GM21381 (cell line): Measurements from ENCODE around the gene C22orf39.

Experiments used
- ATAC-seq: cut with Tn5 transposase; IDR thresholded peaks from one replicate; pipeline ENCODE4 v1.9.1; 2021; ENCODE audit warnings: mild to moderate bottlenecking, moderate library complexity; ENCODE audit not compliant: unreplicated experiment

C22orf39 gene, protein sequence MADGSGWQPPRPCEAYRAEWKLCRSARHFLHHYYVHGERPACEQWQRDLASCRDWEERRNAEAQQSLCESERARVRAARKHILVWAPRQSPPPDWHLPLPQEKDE

DNA sequence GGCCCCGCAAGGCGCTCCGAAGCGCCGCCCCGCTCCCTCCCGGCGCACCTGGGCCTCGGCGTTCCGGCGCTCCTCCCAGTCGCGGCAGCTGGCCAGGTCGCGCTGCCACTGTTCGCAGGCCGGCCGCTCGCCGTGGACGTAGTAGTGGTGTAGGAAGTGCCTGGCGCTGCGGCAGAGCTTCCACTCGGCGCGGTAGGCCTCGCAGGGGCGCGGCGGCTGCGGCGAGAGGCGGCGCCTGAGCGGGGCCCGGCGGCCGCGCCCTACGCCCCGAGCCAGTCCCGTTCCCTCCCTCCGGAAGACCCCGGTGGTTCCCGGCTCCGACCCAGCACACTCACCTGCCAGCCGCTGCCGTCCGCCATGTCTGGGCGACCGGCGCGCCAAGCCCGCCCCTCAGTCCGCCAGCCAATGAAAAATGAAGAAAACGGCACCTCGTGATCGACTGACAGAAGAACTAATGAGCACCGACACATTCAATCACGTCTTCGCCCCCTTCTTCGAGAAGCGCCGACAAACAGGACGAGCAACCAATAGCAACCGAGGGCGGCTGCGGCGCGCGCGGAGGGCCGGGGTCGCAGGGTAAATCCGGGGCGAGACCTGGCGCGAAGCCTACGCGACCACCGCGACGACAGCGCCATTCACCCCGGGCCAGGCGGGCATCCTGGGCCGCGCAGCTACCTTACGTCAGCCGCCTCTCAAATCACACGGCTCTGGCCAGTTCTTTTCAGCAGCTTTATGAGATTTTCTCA, at the start of gene C22orf39:
TSS of gene C22orf39 (minus strand) at position 382 of the 746 bp plus-strand sequence. CDS start at position 359, 23 bp downstream.
- peak; percentile 70 for ATAC-seq

DNA sequence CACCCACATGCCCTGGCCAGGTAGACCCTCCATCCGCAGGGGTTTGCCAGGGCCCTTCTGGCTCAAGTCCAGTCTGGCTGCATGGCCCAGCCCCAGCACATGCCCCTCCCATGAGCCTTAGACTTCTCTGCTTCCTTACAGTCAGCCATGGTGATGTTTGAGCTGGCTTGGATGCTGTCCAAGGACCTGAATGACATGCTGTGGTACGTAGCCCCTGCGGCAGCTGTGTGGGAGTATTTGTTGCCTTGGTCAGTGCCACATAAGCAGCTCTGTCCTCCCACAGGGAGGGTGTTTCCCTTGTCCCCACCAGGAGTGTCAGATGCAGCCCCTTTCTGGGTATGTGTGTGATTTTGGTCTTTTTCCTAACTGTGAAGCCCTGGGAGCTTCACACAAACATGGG, 49.7 kb upstream of the C22orf39 start:
- no peak for ATAC-seq

DNA sequence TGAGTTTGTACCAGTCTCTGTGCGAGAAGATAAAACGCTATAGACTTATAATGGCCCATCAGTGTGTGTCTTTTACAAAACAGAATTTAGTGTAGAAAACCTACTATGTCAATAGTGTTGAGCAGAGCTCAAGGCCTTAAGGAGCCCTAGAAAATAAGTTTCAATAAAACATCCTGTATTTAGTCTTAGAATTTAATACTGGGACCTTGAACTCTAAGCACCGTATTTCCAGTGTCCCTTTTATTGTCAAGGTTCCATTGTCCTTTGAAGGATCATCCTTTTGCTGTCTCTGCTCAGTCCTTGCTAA, 48.8 kb upstream of the C22orf39 start:
- ATAC-seq, result no peak

DNA sequence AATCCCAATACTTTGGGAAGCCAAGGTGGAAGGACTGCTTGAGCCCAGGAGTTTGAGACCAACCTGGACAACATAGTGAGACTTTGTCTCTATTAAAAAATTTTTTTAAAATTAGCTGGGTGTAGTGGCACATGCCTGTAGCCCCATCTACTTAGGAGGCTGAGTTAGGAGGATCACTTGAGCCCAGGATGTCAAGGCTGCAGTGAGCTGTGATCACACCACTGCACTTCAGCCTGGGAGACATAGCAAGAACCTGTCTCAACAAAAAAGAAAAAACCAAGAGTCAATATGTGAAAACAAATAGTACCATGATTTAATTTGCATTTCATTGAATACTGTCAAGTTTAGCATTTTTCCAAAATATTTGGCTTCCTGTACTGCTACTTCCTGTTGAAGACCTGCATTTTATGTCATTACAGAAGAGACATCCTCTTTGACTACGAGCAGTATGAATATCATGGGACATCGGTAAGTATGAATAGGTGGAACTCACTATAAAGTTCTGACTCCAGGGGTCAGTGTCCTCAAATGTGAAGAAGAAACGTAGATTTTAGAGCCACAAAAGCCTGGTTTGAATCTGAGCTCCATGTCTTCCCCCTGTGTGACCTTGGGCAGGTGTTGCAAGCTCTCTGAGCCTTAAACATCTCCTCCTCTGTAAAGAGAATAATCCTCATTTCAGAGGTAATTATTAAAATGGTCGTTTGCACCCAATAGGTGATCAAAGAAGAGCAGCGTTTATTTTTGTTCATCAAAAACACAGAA, 48.2 kb upstream of the C22orf39 start:
- no peak for ATAC-seq

DNA sequence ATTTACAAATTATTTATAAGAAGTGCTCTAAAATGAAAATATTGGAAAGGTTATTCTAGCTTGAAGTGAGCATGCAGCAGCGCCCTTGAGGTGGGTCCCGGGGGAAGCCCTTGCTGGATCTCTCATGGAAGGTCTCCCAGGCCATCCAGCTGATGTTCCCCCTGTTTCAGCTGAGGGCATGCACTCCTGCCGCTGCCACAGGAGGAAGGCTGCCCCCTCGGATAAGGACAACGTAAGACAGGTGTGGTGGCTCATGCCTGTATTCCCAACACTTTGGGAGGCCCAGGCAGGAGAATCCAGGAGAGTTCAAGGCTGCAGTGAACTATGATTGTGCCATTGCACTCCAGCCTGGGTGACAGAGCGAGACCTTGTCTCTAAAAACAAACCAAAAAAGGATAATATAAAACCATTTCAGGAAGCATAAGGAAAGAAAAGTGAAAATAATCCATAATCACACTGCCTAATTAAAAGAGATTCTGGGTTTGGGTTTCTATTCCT, 47.2 kb upstream of the C22orf39 start:
- ATAC-seq, result no peak

DNA sequence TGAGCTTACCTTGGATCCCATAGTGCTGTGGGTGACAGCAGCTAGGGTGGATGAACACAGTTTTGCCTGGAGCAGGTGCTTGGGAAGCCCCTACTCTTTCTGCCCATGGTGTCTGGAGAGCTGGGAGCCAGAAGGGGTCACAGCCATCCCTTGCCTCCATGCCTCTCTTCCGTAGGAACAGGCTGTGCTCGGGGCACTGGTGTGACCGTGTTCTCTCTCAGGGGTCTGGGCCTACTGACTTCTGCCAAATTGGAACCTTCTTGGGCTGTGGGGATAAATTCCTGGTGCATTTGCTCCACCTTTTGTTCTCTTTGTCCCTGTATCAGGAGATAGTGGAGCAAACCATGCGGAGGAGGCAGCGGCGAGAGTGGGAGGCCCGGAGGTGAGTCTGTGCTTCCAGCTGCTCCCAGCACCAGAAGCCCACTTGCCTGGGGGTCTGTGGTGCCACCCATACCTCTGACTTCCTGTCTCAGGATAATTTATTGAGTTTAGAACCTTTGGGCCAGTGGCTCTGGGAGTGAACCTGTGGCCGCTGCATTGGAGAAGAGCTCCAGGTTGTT, 46.6 kb upstream of the C22orf39 start:
- ATAC-seq, result no peak

DNA sequence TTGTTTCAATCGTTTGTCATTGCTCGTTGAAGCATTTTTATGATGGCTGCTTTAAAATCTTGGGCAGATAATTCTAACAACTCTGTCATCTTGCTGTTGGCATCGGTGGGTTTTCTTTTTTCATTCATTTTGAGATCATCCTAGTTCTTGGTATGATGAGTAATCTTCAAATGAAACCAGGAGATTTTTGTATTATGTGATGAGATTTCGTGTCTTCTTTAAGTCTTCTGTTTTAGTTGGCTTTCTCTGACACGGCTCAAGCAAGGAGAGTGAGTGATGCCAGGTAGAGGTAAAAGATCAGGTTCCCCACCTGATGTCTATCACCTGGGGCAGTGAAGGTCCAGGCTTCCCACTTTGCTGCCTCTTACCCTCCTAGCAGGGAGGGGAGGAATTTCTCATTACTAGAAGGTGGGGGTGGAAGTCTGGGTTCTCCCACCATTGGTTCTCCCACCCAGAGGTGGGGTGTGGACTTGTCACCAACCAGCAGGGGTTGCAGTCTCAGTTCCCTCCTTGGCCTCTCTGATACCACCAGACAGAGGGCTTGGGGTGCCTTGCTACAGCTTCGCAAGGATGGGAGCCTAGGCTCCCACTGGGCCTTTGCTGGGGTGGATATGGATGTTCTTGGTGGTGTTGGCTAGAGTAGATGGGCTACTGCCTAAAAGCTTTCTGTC, 45.1 kb upstream of the C22orf39 start:
- no peak for ATAC-seq

DNA sequence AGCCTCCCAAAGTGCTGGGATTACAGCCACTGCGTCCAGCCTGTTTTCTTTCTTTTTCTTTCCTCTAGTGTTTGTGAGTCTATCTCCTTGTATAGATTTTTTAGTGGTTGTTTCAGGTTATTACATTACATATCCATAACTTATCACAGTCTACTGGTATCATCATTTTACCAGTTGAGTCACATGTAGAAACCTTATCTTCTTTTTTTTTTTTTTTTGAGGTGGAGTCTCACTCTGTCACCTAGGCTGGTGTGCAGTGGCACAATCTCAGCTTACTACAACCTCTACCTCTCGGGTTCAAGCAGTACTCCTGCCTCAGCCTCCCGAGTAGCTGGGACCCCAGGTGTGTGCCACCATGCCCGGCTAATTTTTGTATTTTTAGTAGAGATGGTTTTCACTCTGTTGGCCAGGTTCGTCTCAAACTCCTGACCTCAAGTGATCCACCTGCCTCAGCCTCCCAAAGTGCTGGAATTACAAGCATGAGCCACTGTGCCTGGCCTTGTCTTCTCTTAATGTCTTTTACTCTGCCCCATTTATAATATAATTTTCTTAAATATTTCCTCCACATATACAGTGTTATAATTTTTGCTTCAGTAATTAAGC, 43.2 kb upstream of the C22orf39 start:
- no peak for ATAC-seq

DNA sequence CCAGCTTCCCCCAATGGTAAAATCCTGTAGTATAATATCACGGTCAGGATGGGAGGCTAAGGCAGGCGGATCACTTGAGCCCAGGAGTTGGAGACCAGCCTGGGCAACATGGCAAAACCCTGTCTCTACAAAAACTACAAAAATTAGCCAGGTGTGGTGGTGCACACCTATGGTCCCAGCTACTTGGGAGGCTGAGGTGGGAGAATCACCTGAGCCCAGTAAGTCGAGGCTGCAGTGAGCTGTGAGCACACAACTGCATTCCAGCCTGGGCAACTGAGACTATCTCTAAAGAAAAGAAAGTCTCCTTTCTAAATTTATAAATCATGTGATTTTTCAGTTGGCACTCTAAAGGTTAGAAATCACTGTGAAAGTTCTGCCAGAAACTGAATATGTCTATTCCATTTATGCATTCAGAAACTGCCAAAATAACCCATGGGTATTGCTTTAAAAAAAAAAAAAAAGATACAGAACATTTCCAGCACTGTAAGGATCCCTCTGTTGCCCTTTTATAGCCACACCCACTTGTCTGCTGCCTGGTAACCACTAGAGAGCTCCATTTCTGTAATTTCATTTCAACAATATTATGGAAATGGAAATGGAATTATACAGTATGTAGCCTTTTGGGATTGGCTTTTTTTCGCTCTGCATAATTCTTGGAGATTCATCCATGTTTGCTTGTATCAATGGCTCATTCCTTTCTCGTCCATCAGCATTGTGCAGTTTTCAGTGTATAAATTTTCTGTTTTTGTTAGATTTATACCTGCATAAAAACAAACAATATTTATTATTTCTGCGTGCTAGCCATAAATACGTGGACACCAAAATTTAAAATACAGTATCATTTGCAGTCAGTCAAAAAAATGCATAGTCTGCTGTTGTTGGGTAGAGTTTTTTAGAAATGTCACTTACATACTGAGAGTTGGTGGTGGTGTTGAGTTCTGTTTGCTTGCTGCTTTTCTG, 41.7 kb upstream of the C22orf39 start:
- no peak for ATAC-seq

DNA sequence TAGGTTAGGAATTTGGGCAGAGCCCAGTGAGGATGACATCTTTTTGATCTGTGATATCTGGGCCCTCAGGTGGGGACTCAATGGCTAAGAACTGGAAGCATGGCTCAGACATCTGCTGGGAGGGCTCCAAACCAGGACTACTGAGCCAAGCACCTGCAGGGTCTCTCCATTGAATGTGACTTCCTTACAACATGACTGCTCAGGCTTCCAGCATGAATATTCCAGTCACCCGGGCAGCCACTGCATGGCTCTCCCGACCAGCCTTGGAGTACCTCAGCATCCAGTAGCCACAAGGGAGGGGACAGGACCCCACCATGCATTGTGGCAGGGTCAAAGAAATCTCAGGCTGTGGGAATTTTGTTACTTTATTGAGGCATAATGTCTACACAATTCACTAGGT, 40.8 kb upstream of the C22orf39 start:
- ATAC-seq, result no peak

DNA sequence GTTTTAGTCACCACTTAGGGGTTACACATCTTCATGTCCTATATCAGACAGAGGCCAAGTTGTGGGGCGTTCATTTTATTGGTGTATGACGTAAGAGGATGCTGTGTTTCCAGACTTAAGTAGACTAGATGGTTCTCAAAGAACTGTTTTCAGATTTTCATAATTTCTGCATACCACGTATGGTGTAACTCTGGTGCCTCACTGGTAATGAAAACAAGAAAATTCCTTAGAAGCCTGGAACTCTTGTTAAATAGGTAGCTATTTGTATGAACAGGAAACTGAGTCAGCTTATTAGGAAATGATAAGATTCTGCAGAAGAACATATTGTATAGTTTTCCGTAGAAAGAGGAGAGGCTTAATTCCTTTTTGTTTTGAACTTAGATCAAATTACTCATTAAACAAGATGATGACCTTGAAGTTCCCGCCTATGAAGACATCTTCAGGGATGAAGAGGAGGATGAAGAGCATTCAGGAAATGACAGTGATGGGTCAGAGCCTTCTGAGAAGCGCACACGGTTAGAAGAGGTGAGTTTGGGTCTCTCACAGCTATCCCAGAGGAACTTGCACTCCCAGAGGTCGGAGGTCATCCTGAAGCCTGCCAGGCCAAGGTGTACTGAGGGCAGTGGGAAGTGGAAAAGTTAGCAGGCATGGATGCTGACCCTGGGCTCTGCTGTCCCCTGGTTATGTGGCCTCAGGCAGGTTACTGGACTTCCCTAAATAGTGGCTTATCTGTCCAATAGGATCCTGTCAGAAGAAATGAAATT, 36.2 kb upstream of the C22orf39 start:
- ATAC-seq, result no peak

DNA sequence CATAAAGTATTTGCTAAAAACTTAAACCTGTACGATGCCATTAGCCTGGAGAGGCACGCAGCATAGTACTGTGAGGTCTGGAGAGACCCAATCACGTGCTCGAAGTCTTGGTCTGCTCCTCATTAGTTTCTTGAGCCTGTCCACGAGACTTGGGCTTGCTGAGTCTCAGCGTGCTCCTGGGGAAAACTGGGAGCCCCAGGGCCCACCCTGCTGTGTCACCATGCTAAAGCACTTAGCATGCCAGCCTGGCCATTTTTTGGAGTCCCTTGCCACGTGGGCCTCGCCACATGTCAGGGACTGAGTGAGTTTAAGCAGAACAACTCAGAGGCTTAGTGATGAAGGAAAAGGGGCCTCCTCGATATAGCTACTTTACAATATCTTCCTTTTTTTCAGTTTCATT, 34.8 kb upstream of the C22orf39 start:
- ATAC-seq, result no peak

DNA sequence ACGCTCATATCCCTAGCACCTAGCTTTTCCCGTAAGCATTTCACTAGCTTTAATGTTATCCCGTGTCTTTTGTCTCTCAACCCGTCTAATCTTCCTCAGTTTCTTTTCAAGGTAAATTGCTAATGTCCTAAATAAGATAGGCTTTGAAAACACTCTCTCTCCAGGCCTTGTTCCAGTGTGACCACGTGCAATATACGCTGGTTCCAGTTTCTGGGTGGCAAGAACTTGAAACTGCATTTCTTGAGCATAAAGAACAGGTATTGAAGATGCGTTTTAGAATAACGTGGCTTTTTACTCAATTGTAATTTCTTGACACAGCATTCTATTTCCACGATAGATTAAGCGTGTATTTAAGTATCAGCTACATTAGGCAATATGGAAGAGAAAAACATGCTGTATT, 33.3 kb upstream of the C22orf39 start:
- ATAC-seq, result no peak

DNA sequence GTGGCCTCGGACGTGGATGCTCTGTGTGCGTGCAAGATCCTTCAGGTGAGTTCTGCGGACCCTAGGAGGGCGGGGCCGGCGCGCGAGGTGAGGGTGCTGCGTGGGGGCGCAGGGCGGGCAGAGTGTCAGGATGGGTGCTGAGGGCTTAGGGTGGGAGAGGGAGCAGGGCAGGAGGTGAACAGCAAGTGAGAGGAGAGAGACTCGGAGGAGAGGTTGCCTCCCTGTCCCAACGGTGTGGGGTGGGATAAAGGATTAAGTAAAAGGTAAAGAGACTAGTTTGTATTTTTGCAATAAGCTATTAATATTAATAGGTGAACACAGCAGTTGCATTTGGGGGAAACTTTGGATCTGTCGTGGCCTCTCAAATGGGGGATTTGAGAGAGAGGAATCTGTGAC, 32.7 kb upstream of the C22orf39 start:
- ATAC-seq, result no peak

DNA sequence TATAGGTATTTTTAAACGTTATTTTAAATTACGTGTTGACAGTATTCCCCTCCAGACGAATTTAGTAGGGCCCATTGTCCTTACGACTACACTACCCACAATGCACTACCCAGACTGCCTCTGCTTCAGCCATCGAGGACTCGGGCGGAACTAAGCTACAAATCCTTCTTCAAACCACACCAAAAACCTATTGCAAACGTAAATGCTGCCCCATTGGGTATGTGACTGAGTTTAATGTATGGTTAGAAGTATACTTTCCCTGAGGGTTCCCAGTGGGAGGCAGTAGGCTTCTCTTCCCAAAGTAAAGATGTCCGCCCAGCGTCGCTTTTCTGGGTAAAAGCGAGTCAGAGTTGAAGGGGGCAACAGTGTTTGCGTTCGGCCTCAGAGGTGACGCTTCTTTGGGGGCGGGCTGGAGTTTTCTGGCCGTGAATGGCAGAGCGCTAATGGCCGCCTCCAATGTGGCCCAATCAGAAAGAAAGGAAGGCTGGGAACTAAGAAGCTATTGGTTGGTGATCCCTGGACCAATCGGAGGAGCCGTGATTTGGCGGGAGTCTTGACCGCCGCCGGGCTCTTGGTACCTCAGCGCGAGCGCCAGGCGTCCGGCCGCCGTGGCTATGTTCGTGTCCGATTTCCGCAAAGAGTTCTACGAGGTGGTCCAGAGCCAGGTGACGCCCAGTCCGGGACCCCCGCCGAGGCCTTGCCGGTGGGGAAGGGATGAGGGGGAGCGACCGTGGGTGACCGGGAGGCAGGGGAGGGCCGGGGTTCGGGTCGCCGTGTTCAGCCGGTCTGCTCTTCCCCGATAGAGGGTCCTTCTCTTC, 32.1 kb upstream of the C22orf39 start, which contains the start of gene CDC45:
TSS of gene CDC45 (plus strand) at position 566 of the 818 bp plus-strand sequence. CDS start at position 615, 49 bp downstream.
- peak; percentile 84 for ATAC-seq

DNA sequence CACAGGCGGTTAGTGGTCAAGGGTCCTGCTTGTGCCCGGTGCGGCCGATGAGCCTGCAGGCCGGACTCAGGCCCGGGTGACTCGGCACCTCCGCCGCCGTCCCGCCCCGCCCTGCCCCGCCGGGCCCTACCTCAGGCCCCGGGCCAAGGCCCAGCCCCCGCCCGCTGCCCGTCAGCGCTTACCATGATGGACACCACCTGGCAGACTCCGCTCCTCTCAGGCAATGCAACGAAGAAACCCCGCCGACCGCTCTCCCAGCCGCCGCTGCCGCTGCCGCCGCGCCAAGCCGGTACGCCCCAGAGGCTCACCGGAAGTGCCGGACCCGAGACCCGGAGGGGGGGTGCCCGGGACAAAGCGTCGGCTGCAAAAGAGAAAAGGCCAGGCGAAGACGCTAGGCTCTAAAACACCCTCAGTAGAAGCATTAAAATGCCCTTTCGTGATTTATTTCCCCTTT, 31.4 kb upstream of the C22orf39 start, which contains the start of gene UFD1:
TSS of gene UFD1 (minus strand) at position 293 of the 454 bp plus-strand sequence. CDS start at position 185, 108 bp downstream.
- ATAC-seq, result peak; percentile 53

DNA sequence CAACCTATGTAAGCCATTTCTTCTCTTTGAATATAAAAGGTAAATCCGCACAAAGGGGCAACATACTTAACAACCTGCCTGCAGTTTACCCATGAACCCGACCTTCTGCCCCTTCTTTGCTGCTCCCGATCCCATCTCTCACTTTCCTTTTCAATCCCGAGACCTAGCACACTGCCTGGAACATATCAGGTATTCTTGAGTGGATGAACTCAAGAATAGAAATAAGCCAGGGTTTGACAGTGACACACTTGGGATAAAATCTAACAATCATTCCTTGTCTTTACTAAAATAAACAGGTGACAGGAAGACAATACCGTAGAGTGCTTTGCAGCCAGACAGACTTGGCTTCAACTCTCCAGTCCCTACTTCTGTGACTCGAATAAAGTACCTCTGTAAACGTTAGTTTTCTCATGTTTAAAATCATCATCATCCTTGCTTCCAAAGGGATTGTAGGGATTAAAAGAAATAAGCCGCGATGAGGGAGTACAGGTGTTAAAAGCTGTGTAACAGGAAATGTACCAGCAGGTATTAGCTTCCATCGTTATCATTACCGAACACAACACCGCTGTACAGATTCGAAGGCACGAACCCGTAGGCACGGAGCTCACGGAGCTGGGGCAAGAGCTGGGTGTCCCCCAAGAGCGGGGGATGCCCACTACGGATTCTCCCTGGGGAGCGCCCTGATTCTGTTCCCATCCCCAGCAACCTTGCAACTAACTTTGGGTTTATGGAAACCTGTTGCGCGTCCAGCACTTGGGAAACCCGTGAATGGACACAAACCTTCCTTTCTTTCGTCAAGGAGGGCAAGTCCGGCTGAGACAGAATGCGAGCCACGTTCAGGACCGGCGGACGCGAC, 30.8 kb upstream of the C22orf39 start:
- no peak for ATAC-seq
